AG09319 (cell line): ENCODE results near the gene HDLBP.

Source experiments
- DNase-seq: peaks from one replicate; pipeline ENCODE4 v3.0.0-alpha.2; 2010; ENCODE audit warnings: low read depth; ENCODE audit errors: extremely low read depth
- TF ChIP-seq, protein P1 (sequence below): IDR thresholded peaks from 2 replicates; pipeline ENCODE4 v1.5.1; 2011; ENCODE audit warnings: low read depth, mild to moderate bottlenecking, inconsistent platforms, low read length, moderate library complexity

Gene HDLBP

DNA sequence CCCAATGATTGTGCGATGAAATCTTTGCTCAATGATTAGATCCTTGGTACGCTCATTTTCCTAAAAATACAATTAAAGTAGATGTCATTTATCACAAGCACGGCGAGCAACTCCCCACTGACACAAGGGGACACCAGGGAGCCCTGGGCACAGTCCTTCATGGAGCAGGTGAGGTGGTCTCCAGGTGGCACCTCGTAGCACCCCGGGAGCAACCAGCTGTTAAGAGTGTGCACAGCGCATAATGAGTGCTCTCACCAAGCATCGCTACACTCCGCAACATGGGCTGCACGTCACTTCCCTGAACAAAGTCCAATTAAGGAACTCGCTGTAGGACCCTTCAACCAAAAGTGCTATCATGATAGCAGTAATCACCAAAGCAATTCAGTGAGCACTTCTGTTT, 67.2 kb downstream of the HDLBP start:
- DNase-seq, result no peak
- TF ChIP-seq, protein P1, sequence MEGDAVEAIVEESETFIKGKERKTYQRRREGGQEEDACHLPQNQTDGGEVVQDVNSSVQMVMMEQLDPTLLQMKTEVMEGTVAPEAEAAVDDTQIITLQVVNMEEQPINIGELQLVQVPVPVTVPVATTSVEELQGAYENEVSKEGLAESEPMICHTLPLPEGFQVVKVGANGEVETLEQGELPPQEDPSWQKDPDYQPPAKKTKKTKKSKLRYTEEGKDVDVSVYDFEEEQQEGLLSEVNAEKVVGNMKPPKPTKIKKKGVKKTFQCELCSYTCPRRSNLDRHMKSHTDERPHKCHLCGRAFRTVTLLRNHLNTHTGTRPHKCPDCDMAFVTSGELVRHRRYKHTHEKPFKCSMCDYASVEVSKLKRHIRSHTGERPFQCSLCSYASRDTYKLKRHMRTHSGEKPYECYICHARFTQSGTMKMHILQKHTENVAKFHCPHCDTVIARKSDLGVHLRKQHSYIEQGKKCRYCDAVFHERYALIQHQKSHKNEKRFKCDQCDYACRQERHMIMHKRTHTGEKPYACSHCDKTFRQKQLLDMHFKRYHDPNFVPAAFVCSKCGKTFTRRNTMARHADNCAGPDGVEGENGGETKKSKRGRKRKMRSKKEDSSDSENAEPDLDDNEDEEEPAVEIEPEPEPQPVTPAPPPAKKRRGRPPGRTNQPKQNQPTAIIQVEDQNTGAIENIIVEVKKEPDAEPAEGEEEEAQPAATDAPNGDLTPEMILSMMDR, result no peak

GRCh38 chr2:241244368-241244767, 71.1 kb downstream of the HDLBP start:
- TF ChIP-seq, protein P1, result no peak
- DNase-seq, result no peak

- TF ChIP-seq, protein P1, result no peak
- DNase-seq, result no peak
These were observed 73.2 kb downstream of the HDLBP start for GRCh38 chr2:241242306-241242705.

GRCh38 chr2:241241669-241242068, 73.8 kb downstream of the HDLBP start:
- TF ChIP-seq, protein P1, result no peak
- no peak for DNase-seq

DNA sequence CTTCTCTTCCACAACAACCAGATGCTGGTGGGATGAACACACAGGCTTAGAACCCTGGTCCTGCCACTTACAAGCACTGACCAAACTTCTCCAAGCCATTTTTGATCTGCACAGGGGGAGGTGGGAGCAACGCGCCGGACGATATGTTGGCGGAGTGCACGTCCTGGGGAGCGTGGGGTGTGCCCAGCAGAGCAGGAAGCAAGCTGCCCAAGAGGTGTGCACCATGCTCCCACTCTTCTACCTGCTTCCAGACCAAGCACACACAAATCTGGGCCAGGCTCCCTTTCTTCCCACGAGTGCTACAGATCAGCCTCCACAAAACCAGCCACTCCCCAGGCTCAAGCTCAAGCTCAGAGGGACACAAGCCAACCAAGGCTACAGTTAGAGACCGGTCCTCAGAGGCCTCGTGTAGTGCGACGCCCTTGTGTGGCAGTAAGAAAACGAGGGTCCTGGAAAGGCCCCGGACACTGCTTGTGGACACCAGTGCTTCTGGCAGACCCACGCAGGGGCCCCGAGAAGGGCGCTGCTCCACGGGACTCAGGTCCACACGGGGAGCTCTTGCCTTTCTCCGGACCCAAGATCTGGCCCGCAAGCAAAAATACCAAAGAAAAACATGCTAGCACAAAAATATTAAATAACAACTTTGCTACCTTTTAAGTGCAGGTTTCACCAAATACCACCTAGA, 75.0 kb downstream of the HDLBP start:
- TF ChIP-seq, protein P1, result no peak
- no peak for DNase-seq

DNA sequence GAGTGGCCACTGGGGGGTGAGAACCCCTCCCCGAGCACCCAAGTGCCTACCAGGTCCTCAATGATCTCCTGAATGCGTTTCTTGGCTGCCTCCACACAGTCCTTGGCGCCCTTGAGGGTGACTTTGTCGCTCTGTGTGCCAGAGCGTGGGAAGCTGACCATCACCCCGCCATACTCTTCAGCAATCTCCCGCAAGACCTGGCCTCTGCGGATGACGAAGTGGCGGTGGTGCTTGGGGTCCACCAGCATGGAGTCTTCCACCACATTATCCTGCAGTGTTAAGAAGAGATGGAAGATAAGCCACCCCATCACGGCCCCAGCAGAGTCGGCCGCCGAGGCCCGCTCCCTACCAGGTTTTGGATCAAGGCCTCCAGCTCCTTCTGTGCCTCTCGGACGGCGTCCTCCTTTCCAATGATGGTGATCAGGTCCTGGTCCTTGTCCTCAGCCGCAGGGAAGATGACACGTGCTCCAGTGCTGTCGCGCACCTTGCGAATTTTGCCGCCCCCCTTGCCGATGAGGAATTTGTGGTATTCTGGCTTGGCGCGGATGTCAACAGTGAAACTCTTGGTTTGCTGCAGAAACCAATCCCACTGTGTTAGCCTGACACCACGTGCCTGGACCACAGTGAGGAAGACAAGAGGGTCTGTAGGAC, 75.8 kb downstream of the HDLBP start:
- TF ChIP-seq, protein P1, result no peak
- no peak for DNase-seq

DNA sequence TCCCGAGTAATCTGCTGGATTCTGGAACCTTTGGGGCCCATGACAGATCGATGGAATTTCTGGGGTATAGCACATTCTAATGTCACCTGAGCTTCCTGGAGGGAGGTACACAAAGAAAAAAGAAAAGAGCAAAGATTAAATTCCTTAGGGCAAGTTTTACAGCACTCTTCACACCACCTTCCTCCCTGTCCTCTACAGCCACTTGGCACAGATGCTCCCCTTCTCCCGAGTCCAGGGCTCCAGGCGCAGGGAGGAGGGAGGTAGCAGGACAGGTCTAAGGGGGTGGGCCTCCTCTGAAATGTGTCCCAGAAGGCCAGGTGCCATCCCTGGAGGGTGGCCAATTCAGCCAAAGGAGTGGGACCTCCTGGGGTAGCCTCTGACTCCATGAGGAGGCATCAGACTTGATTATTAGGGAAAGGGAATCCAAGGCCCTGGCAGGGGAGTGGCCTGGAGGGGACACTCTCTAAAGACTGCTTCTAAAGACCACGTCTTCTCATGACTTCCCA, 76.7 kb downstream of the HDLBP start:
- DNase-seq, result no peak
- TF ChIP-seq, protein P1, result no peak
